CD14-positive monocyte (primary cell): ENCODE results near the gene ADAMTS9. TPM values are rescaled to one million over a fixed set of nuclear protein-coding genes. Genes with fewer than 3 reads are reported as not detected.

Experiments
- DNase-seq, 3 donors: peaks; one replicate each; pipeline ENCODE4 v3.0.0-alpha.2; 2011 to 2022
- H2AFZ ChIP-seq: 2 replicates; pipeline ENCODE4 v1.6.0; 2012; ENCODE audit warnings: mild to moderate bottlenecking, low read depth, low read length, inconsistent platforms; ENCODE audit not compliant: insufficient read depth, poor library complexity, severe bottlenecking
- H3K27ac ChIP-seq, 2 donors: 1 replicate in 1 of 2; 2 replicates in 1 of 2; pipeline ENCODE4 v1.5.1; 2012 to 2013; ENCODE audit warnings: low read length in 2 of 2, control low read depth in 1 of 2, inconsistent platforms in 1 of 2, low read depth in 1 of 2, mild to moderate bottlenecking in 1 of 2
- H3K27me3 ChIP-seq, 2 donors: one replicate each; pipeline versions ENCODE4 v1.6.0 to v1.6.1; 2011 to 2013; ENCODE audit warnings: low read length in 2 of 2; ENCODE audit not compliant: control insufficient read depth in 2 of 2, insufficient read depth in 2 of 2
- H3K36me3 ChIP-seq, 2 donors: replicated peaks in 1 of 2; 1 replicate in 1 of 2; 2 replicates in 1 of 2; pipeline versions ENCODE4 v1.5.1 to v1.6.1; 2012 to 2013; ENCODE audit warnings: low read length in 2 of 2, control low read depth in 1 of 2, inconsistent platforms in 1 of 2, mild to moderate bottlenecking in 1 of 2; ENCODE audit not compliant: insufficient read depth in 2 of 2, control insufficient read depth in 1 of 2
- H3K4me1 ChIP-seq, 2 donors: 1 replicate in 1 of 2; 2 replicates in 1 of 2; pipeline versions ENCODE4 v1.5.1 to v1.6.1; 2012 to 2013; ENCODE audit warnings: low read length in 2 of 2, control low read depth in 1 of 2, inconsistent platforms in 1 of 2, mild to moderate bottlenecking in 1 of 2, moderate library complexity in 1 of 2; ENCODE audit not compliant: insufficient read depth in 2 of 2, control insufficient read depth in 1 of 2
- H3K4me2 ChIP-seq: replicated peaks from 2 replicates; pipeline ENCODE3; 2012; ENCODE audit warnings: low read length, moderate library complexity, mild to moderate bottlenecking; ENCODE audit not compliant: poor library complexity, severe bottlenecking; ENCODE audit errors: extremely low read depth
- H3K4me3 ChIP-seq, 3 experiments: fragments of 200-600 bp in 1 of 3; sonication (generic) in 1 of 3; replicated peaks in 1 of 3; 1 replicate in 2 of 3; 2 replicates in 1 of 3; pipeline ENCODE4 v1.5.1; 2011 to 2013; ENCODE audit warnings: low read length in 3 of 3, mild to moderate bottlenecking in 3 of 3, control low read depth in 2 of 3, low read depth in 2 of 3, inconsistent platforms in 1 of 3, moderate library complexity in 1 of 3
- H3K79me2 ChIP-seq: 2 replicates; pipeline ENCODE4 v1.6.0; 2012; ENCODE audit warnings: mild to moderate bottlenecking, control low read depth, inconsistent platforms, low read length, moderate library complexity; ENCODE audit not compliant: insufficient read depth
- H3K9ac ChIP-seq: 2 replicates; pipeline ENCODE4 v1.6.0; 2017; ENCODE audit warnings: low read length, mild to moderate bottlenecking; ENCODE audit not compliant: insufficient read depth, poor library complexity, severe bottlenecking
- H3K9me3 ChIP-seq, 2 donors: replicated peaks in 1 of 2; 1 replicate in 1 of 2; 2 replicates in 1 of 2; pipeline versions ENCODE4 v1.5.1 to v1.6.1; 2012 to 2013; ENCODE audit warnings: low read length in 2 of 2, control low read depth in 1 of 2; ENCODE audit not compliant: control insufficient read depth in 1 of 2, insufficient read depth in 1 of 2
- H4K20me1 ChIP-seq: 2 replicates; pipeline ENCODE4 v1.6.0; 2012; ENCODE audit warnings: mild to moderate bottlenecking, low read length, control low read depth, moderate library complexity; ENCODE audit not compliant: insufficient read depth
- H3K27ac Mint-ChIP-seq, 7 donors: one replicate each; pipeline ENCODE4 v1.8.0; 2020; ENCODE audit warnings: mild to moderate bottlenecking in 7 of 7, mixed read lengths in 7 of 7, moderate library complexity in 6 of 7, inconsistent platforms in 2 of 7
- H3K27me3 Mint-ChIP-seq, 3 donors: one replicate each; pipeline ENCODE4 v1.8.0; 2021 to 2022; ENCODE audit warnings: low read depth in 3 of 3, mild to moderate bottlenecking in 3 of 3, mixed read lengths in 3 of 3, moderate library complexity in 3 of 3, inconsistent platforms in 1 of 3
- H3K36me3 Mint-ChIP-seq, 2 donors: one replicate each; pipeline ENCODE4 v1.8.0; 2020; ENCODE audit warnings: mixed read lengths in 2 of 2, inconsistent platforms in 1 of 2, mild to moderate bottlenecking in 1 of 2
- H3K4me1 Mint-ChIP-seq: one replicate; pipeline ENCODE4 v1.8.0; 2020; ENCODE audit warnings: mild to moderate bottlenecking, mixed read lengths
- H3K4me3 Mint-ChIP-seq, 2 donors: one replicate each; pipeline ENCODE4 v1.8.0; 2020; ENCODE audit warnings: mild to moderate bottlenecking in 2 of 2, mixed read lengths in 2 of 2, moderate library complexity in 1 of 2
- H3K9me3 Mint-ChIP-seq, 7 donors: one replicate each; pipeline ENCODE4 v1.8.0; 2020 to 2022; ENCODE audit warnings: mixed read lengths in 7 of 7, mild to moderate bottlenecking in 6 of 7, moderate library complexity in 6 of 7, inconsistent platforms in 2 of 7
- WGBS: methylation state at CpG from one replicate; pipeline ENCODE4 v1.1.5; 2013; ENCODE audit warnings: missing lambda C conversion rate; ENCODE audit not compliant: insufficient coverage; 5-methylcytosine and 5-hydroxymethylcytosine counted together
- intact Hi-C, 2 donors: fragments of 100-400 bp; cut with micrococcal nuclease; formaldehyde crosslinking; loops; one replicate each; pipeline versions ENCODE4 v1.15.0 to v1.15.1; 2023
- polyA plus RNA-seq, 3 donors: library from polyadenylated mRNA; depleted of rRNA in 1 of 3; unstranded in 2 of 3; stranded (reverse) in 1 of 3; fragments of 300-500 nt in 2 of 3; fragments of >200 nt in 1 of 3; fragmentation: Illumina TruSeq in 2 of 3; gene quantifications; 1 replicate in 2 of 3; 2 replicates in 1 of 3; pipeline ENCODE4 v1.2.3, GENCODE V29; 2012 to 2021
- TF ChIP-seq, protein P1 (sequence below): fragments of 200-600 bp; IDR thresholded peaks from one replicate; pipeline ENCODE4 v1.8.0; 2022; ENCODE audit warnings: antibody characterized with exemption, mild to moderate bottlenecking

ADAMTS9 gene
- polyA plus RNA-seq, 3 donors = not detected

DNA sequence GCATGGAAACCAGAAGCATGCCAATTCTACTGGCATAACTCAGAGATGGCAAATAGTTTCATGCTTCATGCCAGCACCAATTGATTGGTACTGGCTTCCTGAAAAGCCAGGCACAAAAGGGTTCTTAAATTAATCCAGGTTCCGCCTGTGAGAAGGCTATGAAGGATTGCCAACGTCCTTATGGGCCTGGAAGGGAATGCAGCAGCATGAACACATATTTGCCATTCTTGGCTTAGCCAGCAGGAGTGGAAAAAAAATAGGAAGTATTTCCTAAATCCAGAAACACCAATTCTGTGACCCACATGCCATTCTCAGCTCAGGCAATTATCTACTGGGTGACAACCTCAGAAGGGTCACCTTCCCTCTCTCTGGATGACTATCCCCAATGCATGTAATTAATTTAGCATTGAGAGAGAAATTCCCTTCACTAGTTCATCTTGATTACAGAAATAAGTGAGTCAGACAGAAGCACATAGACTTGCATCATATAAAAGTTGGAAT lies 36.0 kb downstream of the ADAMTS9 start:
- H4K20me1 ChIP-seq = no peaks in the 10 kb centered on the region
- Mint-ChIP-seq H3K36me3 (no peaks in the 10 kb centered on the region), H3K4me1 (no peaks in the 10 kb centered on the region), H3K27ac (no peak overlapping the region), H3K9me3 (peaks cover 0 to 2% (median 0%) of the 10 kb centered on the region in 7 donors), H3K27me3 (peaks cover 0 to 1% (median 0%) of the 10 kb centered on the region in 3 donors), H3K4me3 (no peak overlapping the region)
- H3K4me3 ChIP-seq = no peak overlapping the region
- H3K9me3 ChIP-seq = no peaks in the 10 kb centered on the region
- intact Hi-C loops = no loop called here
- H2AFZ ChIP-seq = no peak overlapping the region
- H3K4me1 ChIP-seq = no peaks in the 10 kb centered on the region
- no peak overlapping the region for H3K9ac ChIP-seq
- no peaks in the 10 kb centered on the region for H3K27me3 ChIP-seq
- no peaks in the 10 kb centered on the region for H3K36me3 ChIP-seq
- DNase-seq = no peak
- H3K27ac ChIP-seq = no peak overlapping the region
- TF ChIP-seq, protein P1, sequence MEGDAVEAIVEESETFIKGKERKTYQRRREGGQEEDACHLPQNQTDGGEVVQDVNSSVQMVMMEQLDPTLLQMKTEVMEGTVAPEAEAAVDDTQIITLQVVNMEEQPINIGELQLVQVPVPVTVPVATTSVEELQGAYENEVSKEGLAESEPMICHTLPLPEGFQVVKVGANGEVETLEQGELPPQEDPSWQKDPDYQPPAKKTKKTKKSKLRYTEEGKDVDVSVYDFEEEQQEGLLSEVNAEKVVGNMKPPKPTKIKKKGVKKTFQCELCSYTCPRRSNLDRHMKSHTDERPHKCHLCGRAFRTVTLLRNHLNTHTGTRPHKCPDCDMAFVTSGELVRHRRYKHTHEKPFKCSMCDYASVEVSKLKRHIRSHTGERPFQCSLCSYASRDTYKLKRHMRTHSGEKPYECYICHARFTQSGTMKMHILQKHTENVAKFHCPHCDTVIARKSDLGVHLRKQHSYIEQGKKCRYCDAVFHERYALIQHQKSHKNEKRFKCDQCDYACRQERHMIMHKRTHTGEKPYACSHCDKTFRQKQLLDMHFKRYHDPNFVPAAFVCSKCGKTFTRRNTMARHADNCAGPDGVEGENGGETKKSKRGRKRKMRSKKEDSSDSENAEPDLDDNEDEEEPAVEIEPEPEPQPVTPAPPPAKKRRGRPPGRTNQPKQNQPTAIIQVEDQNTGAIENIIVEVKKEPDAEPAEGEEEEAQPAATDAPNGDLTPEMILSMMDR = no peak
- H3K4me2 ChIP-seq = no peak overlapping the region
- 80% methylated on average over 1 of the region's 2 CpGs for WGBS
- no peaks in the 10 kb centered on the region for H3K79me2 ChIP-seq

DNA sequence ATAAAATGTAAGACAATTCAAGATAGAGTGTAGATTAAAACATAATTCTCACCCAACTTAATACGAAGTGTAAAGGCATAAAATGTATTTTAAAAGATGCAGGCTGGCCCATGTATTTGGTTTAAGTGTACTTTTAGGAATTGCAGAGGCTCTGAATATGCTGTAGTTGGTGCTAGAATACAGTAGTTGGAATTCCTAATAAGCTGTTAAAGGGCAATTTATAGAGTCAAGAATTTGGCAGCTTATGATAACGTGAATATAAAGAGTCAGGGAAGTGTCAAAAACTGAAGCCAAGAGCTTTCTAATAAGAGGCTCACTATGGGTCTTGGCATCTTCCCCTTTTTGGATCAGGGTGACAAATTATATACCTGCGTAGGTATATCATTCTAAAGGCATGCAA lies 36.5 kb downstream of the ADAMTS9 start:
- DNase-seq = no peak
- H3K9me3 ChIP-seq = no peaks in the 10 kb centered on the region
- no peaks in the 10 kb centered on the region for H3K27me3 ChIP-seq
- no peak overlapping the region for H3K4me2 ChIP-seq
- no peaks in the 10 kb centered on the region for H3K79me2 ChIP-seq
- H4K20me1 ChIP-seq = no peaks in the 10 kb centered on the region
- no peak overlapping the region for H3K27ac Mint-ChIP-seq
- H2AFZ ChIP-seq = no peak overlapping the region
- no peaks in the 10 kb centered on the region for H3K4me1 ChIP-seq
- peaks cover 0 to 1% (median 0%) of the 10 kb centered on the region in 3 donors for H3K27me3 Mint-ChIP-seq
- TF ChIP-seq, protein P1 = no peak
- H3K4me3 Mint-ChIP-seq = no peak overlapping the region
- H3K9me3 Mint-ChIP-seq = peaks cover 0 to 3% (median 2%) of the 10 kb centered on the region in 7 donors
- intact Hi-C loops = no loop called here
- 100% methylated on average over 1 of the region's 3 CpGs for WGBS
- H3K27ac ChIP-seq = no peak overlapping the region
- no peaks in the 10 kb centered on the region for H3K36me3 Mint-ChIP-seq
- no peak overlapping the region for H3K9ac ChIP-seq
- no peaks in the 10 kb centered on the region for H3K4me1 Mint-ChIP-seq
- H3K36me3 ChIP-seq = no peaks in the 10 kb centered on the region
- H3K4me3 ChIP-seq = no peak overlapping the region
